Activated T-cell treated with anti-CD3 and anti-CD28 coated beads, Interleukin-2, amount 50 U/mL, for 4 hours (primary cell): ENCODE measurements around the gene GPAM. TPM values are rescaled to one million over a fixed set of nuclear protein-coding genes. Genes with fewer than 3 reads are reported as not detected.

Source experiments
- ATAC-seq, 2 donors: fragments of 200-7000 bp; cut with Tn5 transposase; one replicate each; pipeline ENCODE4 v1.10.0; 2021
- DNase-seq: peaks from one replicate; pipeline ENCODE4 v3.0.0-alpha.2; 2020
- H3K27me3 Mint-ChIP-seq: one replicate; pipeline ENCODE4 v1.8.0; 2021; ENCODE audit warnings: low read depth, mixed read lengths
- H3K36me3 Mint-ChIP-seq: one replicate; pipeline ENCODE4 v1.8.0; 2022; ENCODE audit warnings: mixed read lengths; ENCODE audit not compliant: insufficient read depth
- H3K4me1 Mint-ChIP-seq: one replicate; pipeline ENCODE4 v1.8.0; 2021; ENCODE audit warnings: low read depth, mixed read lengths
- H3K4me3 Mint-ChIP-seq: one replicate; pipeline ENCODE4 v1.8.0; 2021; ENCODE audit warnings: mild to moderate bottlenecking, moderate library complexity, mixed read lengths
- H3K9me3 Mint-ChIP-seq: one replicate; pipeline ENCODE4 v1.8.0; 2021; ENCODE audit warnings: mixed read lengths
- total RNA-seq, 3 donors: library from RNA; stranded (reverse); gene quantifications; one replicate each; pipeline ENCODE4 v1.2.1, GENCODE V29; 2021

The GPAM gene
- total RNA-seq, 3 donors from 2014 or later, result 10.4 to 13.2 (median 12.1) TPM

DNA sequence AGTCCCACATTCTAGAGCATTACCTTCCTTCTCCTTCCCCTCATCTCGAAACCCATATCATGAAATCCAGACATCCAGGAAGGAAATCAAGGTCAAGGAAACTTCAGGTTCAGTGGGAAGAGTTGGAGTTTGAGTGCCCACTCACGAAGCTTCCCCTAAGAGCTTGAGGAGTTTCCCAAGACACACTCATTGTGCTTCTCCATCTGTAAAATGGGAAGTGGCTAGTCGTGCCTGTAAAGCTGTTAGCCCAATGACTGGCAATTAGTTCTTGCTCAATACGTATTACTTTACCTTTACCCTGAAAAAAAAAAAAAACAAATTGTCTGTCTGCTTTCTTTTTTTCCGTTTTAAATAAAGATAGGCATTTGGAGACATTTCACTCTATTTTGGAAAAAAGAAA, 42.3 kb downstream of the GPAM start:
- Mint-ChIP-seq H3K27me3 (peaks cover 4% of the 10 kb centered on the region), H3K36me3 (no peaks in the 10 kb centered on the region), H3K4me3 (no peak overlapping the region), H3K9me3 (no peaks in the 10 kb centered on the region), H3K4me1 (peaks cover 3% of the 10 kb centered on the region)
- DNase-seq (no peak), ATAC-seq (no peak)

- Mint-ChIP-seq H3K9me3 (no peaks in the 10 kb centered on the region), H3K36me3 (no peaks in the 10 kb centered on the region), H3K4me3 (no peak overlapping the region), H3K27me3 (peaks cover 4% of the 10 kb centered on the region), H3K4me1 (peaks cover 3% of the 10 kb centered on the region)
- DNase-seq (peak; percentile 51), ATAC-seq (peak; percentile 90 to 96)
These were observed 43.2 kb downstream of the GPAM start for GRCh38 chr10:112140110-112140970.

GRCh38 chr10:112139176-112139575, 44.4 kb downstream of the GPAM start:
- DNase-seq (no peak), ATAC-seq (no peak)
- H3K4me3 Mint-ChIP-seq, result no peak overlapping the region
- no peaks in the 10 kb centered on the region for H3K9me3 Mint-ChIP-seq
- H3K4me1 Mint-ChIP-seq, result peaks cover 3% of the 10 kb centered on the region
- no peaks in the 10 kb centered on the region for H3K36me3 Mint-ChIP-seq
- peaks cover 4% of the 10 kb centered on the region for H3K27me3 Mint-ChIP-seq

- H3K36me3 Mint-ChIP-seq, result no peaks in the 10 kb centered on the region
- H3K4me1 Mint-ChIP-seq, result peaks cover 3% of the 10 kb centered on the region
- H3K4me3 Mint-ChIP-seq, result no peak overlapping the region
- peaks cover 4% of the 10 kb centered on the region for H3K27me3 Mint-ChIP-seq
- DNase-seq, result peak; percentile 48
- peak; percentile 59 to 62 for ATAC-seq
- H3K9me3 Mint-ChIP-seq, result no peaks in the 10 kb centered on the region
These were observed 46.2 kb downstream of the GPAM start for GRCh38 chr10:112137154-112137987.

DNA sequence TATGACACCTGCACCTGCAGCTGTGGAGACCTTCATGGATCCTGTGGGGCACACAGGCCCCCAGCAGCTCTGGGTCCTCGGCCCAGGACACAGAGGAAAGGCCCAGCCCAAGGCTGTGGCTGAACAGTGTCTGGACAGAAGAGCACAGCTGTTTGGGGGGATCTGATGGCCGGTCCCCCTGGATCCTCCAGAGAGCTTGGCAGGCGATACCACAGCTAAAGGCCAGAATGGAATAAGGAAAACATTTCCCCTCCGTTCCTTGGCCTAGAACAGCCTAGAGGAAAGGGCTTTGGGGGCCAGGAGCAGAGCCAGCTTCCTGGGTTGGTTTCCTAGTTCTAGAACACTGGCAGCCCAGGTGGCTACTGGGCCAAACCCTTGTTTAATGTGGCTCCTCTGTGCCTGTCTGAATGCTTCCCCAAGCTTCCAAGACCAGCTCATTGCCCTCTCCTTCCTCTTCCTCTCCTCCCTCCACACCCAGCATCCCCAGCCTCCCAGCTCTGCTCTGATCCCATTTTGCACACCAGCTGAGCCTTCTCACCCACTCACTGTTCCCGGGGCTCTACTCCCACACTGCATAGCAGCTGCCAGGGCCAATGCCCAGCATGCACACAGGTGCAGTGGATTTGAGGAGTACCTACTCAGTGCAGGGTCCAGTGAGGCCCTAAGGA, 46.9 kb downstream of the GPAM start:
- no peak overlapping the region for H3K4me3 Mint-ChIP-seq
- H3K9me3 Mint-ChIP-seq, result no peaks in the 10 kb centered on the region
- no peaks in the 10 kb centered on the region for H3K36me3 Mint-ChIP-seq

GRCh38 chr10:112135604-112136003, 48.0 kb downstream of the GPAM start:
- H3K4me1 Mint-ChIP-seq, result peaks cover 3% of the 10 kb centered on the region
- ATAC-seq (no peak), DNase-seq (no peak)
- no peak overlapping the region for H3K4me3 Mint-ChIP-seq
- no peaks in the 10 kb centered on the region for H3K9me3 Mint-ChIP-seq
- peaks cover 4% of the 10 kb centered on the region for H3K27me3 Mint-ChIP-seq
- H3K36me3 Mint-ChIP-seq, result no peaks in the 10 kb centered on the region

More for the DNA sequence above, 46.9 kb downstream of the GPAM start:
- no peak for ATAC-seq
- DNase-seq, result no peak
- Mint-ChIP-seq H3K27me3 (peaks cover 4% of the 10 kb centered on the region), H3K4me1 (peaks cover 3% of the 10 kb centered on the region)

DNA sequence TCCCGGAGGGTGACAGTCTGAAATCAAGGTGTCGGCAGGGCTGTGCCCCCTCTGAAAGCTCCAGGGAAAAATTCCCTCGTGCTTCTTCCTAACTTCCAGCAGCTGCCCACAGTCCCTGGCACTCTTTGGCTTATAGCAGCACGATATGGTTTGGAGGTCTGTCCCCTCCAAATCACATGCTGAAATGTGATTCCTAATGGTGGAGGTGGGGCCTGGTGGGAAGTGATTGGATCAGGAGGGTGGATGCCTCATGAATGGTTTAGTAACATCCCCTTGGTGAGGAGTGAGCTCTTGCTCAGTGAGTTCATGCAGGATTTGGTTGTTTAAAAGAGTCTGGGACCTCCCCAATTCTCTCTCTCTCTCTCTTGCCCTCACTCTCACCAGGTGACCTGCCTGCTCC, 51.1 kb downstream of the GPAM start:
- DNase-seq (no peak), ATAC-seq (no peak)
- Mint-ChIP-seq H3K4me1 (no peaks in the 10 kb centered on the region), H3K9me3 (no peaks in the 10 kb centered on the region), H3K36me3 (no peaks in the 10 kb centered on the region), H3K4me3 (no peak overlapping the region), H3K27me3 (peaks cover 1% of the 10 kb centered on the region)

DNA sequence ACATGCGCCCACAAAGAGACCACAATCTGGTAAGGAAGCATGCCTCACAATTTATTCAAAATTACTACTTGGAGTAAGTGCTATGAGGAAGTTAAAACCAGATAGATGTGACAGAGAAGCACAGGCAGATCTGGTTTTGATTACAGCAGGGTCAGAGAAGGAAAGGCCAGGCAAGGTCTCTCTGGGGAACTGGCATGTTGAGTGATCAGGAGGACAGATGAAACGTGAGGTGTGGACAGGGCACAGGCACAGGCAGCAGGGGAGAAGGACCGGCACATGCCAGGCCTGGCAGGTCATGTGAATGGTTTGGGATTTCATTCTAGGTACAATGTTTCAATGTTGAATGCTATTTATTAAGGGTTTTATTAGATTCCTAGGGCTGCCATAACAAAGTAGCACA, 51.6 kb downstream of the GPAM start:
- H3K4me3 Mint-ChIP-seq, result no peak overlapping the region
- no peaks in the 10 kb centered on the region for H3K4me1 Mint-ChIP-seq
- no peak for ATAC-seq
- peaks cover 3% of the 10 kb centered on the region for H3K27me3 Mint-ChIP-seq
- no peaks in the 10 kb centered on the region for H3K36me3 Mint-ChIP-seq
- H3K9me3 Mint-ChIP-seq, result no peaks in the 10 kb centered on the region
- no peak for DNase-seq

DNA sequence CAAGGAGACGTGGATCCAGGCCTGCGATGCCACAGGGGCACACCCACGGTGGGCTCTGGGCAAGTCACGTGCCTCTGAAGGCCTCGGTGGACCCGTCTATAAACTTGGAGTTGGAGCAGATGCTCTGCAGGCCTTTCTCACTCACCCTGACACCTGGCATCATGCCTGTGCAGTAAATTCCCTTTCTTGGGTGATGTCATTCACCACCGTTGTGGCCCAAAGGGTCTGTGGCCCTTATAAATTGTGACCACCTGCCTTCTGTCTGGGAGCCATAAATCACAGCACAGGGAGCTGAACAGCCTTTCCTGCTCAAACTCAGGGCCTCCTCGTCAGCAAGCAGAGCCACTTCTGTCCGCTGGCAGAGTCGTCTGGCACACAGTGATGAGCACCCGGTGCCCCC, 52.2 kb downstream of the GPAM start:
- Mint-ChIP-seq H3K36me3 (no peaks in the 10 kb centered on the region), H3K27me3 (peaks cover 3% of the 10 kb centered on the region), H3K9me3 (no peaks in the 10 kb centered on the region), H3K4me1 (no peaks in the 10 kb centered on the region), H3K4me3 (no peak overlapping the region)
- DNase-seq, result no peak
- ATAC-seq, result no peak

DNA sequence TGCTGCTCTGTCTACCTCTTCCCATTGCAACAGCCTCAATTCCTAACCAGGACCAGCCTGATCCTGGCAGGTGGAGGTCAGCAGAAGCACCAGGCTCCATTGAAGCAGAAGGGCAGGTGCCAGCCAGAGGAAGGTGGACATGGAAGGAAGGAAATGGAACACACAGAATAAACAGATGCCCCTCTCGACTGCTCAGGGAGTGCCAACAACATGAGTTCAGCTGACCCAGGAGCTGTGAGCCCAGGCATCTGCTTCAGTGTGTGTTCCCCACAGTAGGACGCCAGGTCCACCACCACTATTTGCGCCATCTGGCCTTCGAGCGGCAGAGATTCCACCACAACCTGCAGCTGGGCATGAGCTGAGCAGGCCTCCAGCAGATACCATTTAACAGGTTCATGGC, 56.7 kb downstream of the GPAM start:
- Mint-ChIP-seq H3K36me3 (no peaks in the 10 kb centered on the region), H3K4me3 (no peak overlapping the region), H3K27me3 (peaks cover 6% of the 10 kb centered on the region), H3K4me1 (no peaks in the 10 kb centered on the region), H3K9me3 (no peaks in the 10 kb centered on the region)
- ATAC-seq, result no peak
- no peak for DNase-seq

DNA sequence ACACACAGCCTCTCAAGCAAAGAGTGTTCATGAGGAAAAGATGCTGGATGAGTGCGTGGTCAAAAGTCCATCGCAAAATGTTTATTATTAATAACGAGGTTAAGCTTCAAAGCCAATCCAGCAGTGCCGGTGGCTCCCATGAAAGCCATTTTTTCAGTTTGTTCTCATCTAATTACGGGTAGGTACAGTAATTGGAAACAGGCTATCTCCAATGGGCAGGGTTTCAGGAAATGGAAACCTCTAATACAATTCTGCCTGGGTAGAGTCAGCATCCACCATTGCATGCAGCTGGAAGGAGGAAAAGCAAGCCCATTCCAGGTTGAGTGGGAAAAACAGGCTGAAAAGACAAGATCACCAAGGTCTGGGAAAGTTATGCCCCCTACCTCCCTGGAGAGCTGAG, 57.4 kb downstream of the GPAM start:
- H3K4me1 Mint-ChIP-seq, result no peaks in the 10 kb centered on the region
- peaks cover 6% of the 10 kb centered on the region for H3K27me3 Mint-ChIP-seq
- ATAC-seq (no peak), DNase-seq (no peak)
- no peaks in the 10 kb centered on the region for H3K9me3 Mint-ChIP-seq
- no peaks in the 10 kb centered on the region for H3K36me3 Mint-ChIP-seq
- H3K4me3 Mint-ChIP-seq, result no peak overlapping the region

DNA sequence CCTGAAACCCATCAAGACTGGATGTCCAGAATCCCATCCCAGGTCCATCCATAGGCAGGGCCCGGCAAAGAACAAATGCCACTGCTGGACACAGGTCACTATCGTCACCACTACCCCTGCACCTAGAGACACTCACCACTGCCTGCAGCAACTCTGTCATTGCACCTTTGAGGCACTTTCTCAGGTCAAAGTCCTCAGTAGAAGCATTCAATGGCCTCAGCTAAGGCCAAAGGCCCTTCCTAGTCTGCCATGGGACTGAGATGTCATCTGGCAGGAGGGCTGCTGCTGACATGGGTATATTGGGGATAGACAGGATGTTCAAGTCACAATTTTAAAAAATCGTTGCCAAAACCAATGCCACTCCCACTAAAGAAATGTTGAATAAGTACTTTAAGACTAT, 58.7 kb downstream of the GPAM start:
- H3K9me3 Mint-ChIP-seq, result no peaks in the 10 kb centered on the region
- no peak for DNase-seq
- no peaks in the 10 kb centered on the region for H3K36me3 Mint-ChIP-seq
- no peak for ATAC-seq
- peaks cover 9% of the 10 kb centered on the region for H3K27me3 Mint-ChIP-seq
- no peaks in the 10 kb centered on the region for H3K4me1 Mint-ChIP-seq
- no peak overlapping the region for H3K4me3 Mint-ChIP-seq

GRCh38 chr10:112122827-112123226, 60.7 kb downstream of the GPAM start:
- Mint-ChIP-seq H3K36me3 (no peaks in the 10 kb centered on the region), H3K27me3 (peaks cover 9% of the 10 kb centered on the region), H3K4me3 (no peak overlapping the region), H3K4me1 (no peaks in the 10 kb centered on the region), H3K9me3 (no peaks in the 10 kb centered on the region)
- no peak for ATAC-seq
- no peak for DNase-seq

GRCh38 chr10:112120491-112120890, 63.1 kb downstream of the GPAM start:
- H3K36me3 Mint-ChIP-seq, result no peaks in the 10 kb centered on the region
- DNase-seq (no peak), ATAC-seq (no peak)
- no peaks in the 10 kb centered on the region for H3K4me1 Mint-ChIP-seq
- no peaks in the 10 kb centered on the region for H3K9me3 Mint-ChIP-seq
- H3K27me3 Mint-ChIP-seq, result peaks cover 6% of the 10 kb centered on the region
- H3K4me3 Mint-ChIP-seq, result no peak overlapping the region
